ENCODE measurements around the gene ATP5F1D. TPM values are rescaled to one million over a fixed set of nuclear protein-coding genes. Genes with fewer than 3 reads are reported as not detected.

Gene ATP5F1D
- total RNA-seq, 1 experiment from 2014 or later, result 102 TPM

- Histone ChIP-seq H4K20me1 (ENCODE audit: low read length) (peaks cover 12% of the 10 kb centered on the region; the same call in 1 of the 2 replicates), H3K9me2 (replicated peaks; ENCODE audit: low read length) (no peaks in the 10 kb centered on the region), H3K9me3 (ENCODE audit: low read length) (no peaks in the 10 kb centered on the region), H3K9ac (ENCODE audit: low read length) (peak within 1 kb of the TSS; percentile 66), H3K4me3 (ENCODE audit: low read length) (peak within 1 kb of the TSS; percentile 84), H3K79me2 (ENCODE audit: low read length) (peaks cover 42% of the 10 kb centered on the region), H3K4me2 (ENCODE audit: low read length) (peak within 1 kb of the TSS; percentile 88), H3K4me1 (ENCODE audit: insufficient read depth, low read length) (peaks cover 9% of the 10 kb centered on the region; the same call in 1 of the 2 replicates), H3K27ac (ENCODE audit: low read length) (no peak within 1 kb of the TSS), H3K27me3 (ENCODE audit: low read length) (no peaks in the 10 kb centered on the region), H3F3A (ENCODE audit: low read length, unreplicated experiment) (no peaks in the 10 kb centered on the region), H3K36me3 (ENCODE audit: low read depth, low read length) (no peaks in the 10 kb centered on the region), H2AFZ (ENCODE audit: low read length) (peak within 1 kb of the TSS; percentile 71)
- no TSS peak for BruUV-seq (replicated peaks)
- POLR2A ChIA-PET (ENCODE audit: unreplicated experiment), result no interaction called here
- ATAC-seq (peak; percentile 87), DNase-seq (peak; percentile 93)
- TF ChIP-seq CTCF (conservative IDR thresholded peaks at IDR 0.05; ENCODE audit: low read depth, low read length), result no peak
- TF ChIP-seq EZH2 (IDR thresholded peaks at IDR 0.05; ENCODE audit: low read length, unreplicated experiment), result no peak
- TF ChIP-seq EZH2phosphoT487 (IDR thresholded peaks at IDR 0.05; ENCODE audit: borderline replicate concordance, low read length), result no peak
- intact Hi-C loops (cut with micrococcal nuclease), result no loop called here
- CTCF ChIA-PET, result no interaction called here
Observed at GRCh38 chr19:1205114-1206099, 36.1 kb upstream of the ATP5F1D start, which contains the start of gene STK11. STK11 (plus strand) TSS chr19:1205778; CDS start chr19:1206914, 1,136 bp downstream.

GRCh38 chr19:1206150-1206863 is 35.2 kb upstream of the ATP5F1D start:
- Histone ChIP-seq H3K9ac (ENCODE audit: low read length) (peak overlapping the region; percentile 66), H3K27ac (ENCODE audit: low read length) (no peak overlapping the region), H3K9me3 (ENCODE audit: low read length) (no peaks in the 10 kb centered on the region), H3K4me1 (ENCODE audit: insufficient read depth, low read length) (peaks cover 9% of the 10 kb centered on the region; the same call in 1 of the 2 replicates), H3K36me3 (ENCODE audit: low read depth, low read length) (no peaks in the 10 kb centered on the region), H4K20me1 (ENCODE audit: low read length) (peaks cover 12% of the 10 kb centered on the region; the same call in 1 of the 2 replicates), H3K79me2 (ENCODE audit: low read length) (peaks cover 51% of the 10 kb centered on the region), H2AFZ (ENCODE audit: low read length) (no peak overlapping the region), H3K9me2 (replicated peaks; ENCODE audit: low read length) (no peaks in the 10 kb centered on the region), H3K27me3 (ENCODE audit: low read length) (no peaks in the 10 kb centered on the region), H3K4me2 (ENCODE audit: low read length) (peak overlapping the region; percentile 81), H3F3A (ENCODE audit: low read length, unreplicated experiment) (no peaks in the 10 kb centered on the region), H3K4me3 (ENCODE audit: low read length) (peak overlapping the region; percentile 84)
- no peak for ATAC-seq
- intact Hi-C loops (cut with micrococcal nuclease), result no loop called here
- CTCF ChIA-PET, result no interaction called here
- BruUV-seq (replicated peaks), result no TSS peak
- DNase-seq, result no peak
- POLR2A ChIA-PET (ENCODE audit: unreplicated experiment), result no interaction called here
- TF ChIP-seq EZH2 (IDR thresholded peaks at IDR 0.05; ENCODE audit: low read length, unreplicated experiment), result no peak
- no peak for TF ChIP-seq CTCF (conservative IDR thresholded peaks at IDR 0.05; ENCODE audit: low read depth, low read length)
- no peak for TF ChIP-seq EZH2phosphoT487 (IDR thresholded peaks at IDR 0.05; ENCODE audit: borderline replicate concordance, low read length)

Data from PC-3 (cell line).